Large intestine (tissue), 3 donors: ENCODE results near the gene FAM83E. TPM values are rescaled to one million over a fixed set of nuclear protein-coding genes. Genes with fewer than 3 reads are reported as not detected.

Experiments used
- DNase-seq, 2 donors: peaks; one replicate each; pipeline versions ENCODE4 v3.0.0 to v3.0.0-alpha.2; 2013
- H3K27ac ChIP-seq: one replicate; pipeline ENCODE4 v1.5.1; 2013; ENCODE audit warnings: low read length
- H3K27me3 ChIP-seq: 2 replicates; pipeline ENCODE4 v1.6.1; 2013; ENCODE audit warnings: low read length; ENCODE audit not compliant: control insufficient read depth, insufficient read depth
- H3K36me3 ChIP-seq: 2 replicates; pipeline ENCODE4 v1.6.1; 2013; ENCODE audit warnings: low read length; ENCODE audit not compliant: control insufficient read depth, insufficient read depth
- H3K4me1 ChIP-seq: one replicate; pipeline ENCODE4 v1.6.1; 2013; ENCODE audit warnings: low read length; ENCODE audit not compliant: control insufficient read depth, insufficient read depth
- H3K4me3 ChIP-seq: one replicate; pipeline ENCODE4 v1.5.1; 2013; ENCODE audit warnings: low read length
- H3K9me3 ChIP-seq: one replicate; pipeline ENCODE4 v1.6.1; 2013; ENCODE audit warnings: mild to moderate bottlenecking, low read depth, low read length, moderate library complexity; ENCODE audit not compliant: control insufficient read depth
- WGBS: methylation state at CpG from one replicate; pipeline ENCODE4 v1.1.5; 2013; ENCODE audit warnings: low lambda C conversion rate; ENCODE audit not compliant: insufficient coverage; 5-methylcytosine and 5-hydroxymethylcytosine counted together
- polyA plus RNA-seq: library from polyadenylated mRNA; unstranded; fragments of 120-200 nt; gene quantifications from one replicate; pipeline ENCODE4 v1.2.1, GENCODE V29; 2013

The FAM83E gene
- polyA plus RNA-seq, 1 donor = 77.5 TPM

- DNase-seq = peak; percentile 100
- peak within 1 kb of the TSS; percentile 95 for H3K4me3 ChIP-seq
- peaks cover 28% of the 10 kb centered on the region for H3K36me3 ChIP-seq
- peaks cover 43% of the 10 kb centered on the region for H3K4me1 ChIP-seq
- no peaks in the 10 kb centered on the region for H3K9me3 ChIP-seq
- WGBS = no CpG with 5 or more reads among the region's 69 CpGs
- peak within 1 kb of the TSS; percentile 96 for H3K27ac ChIP-seq
- H3K27me3 ChIP-seq = no peaks in the 10 kb centered on the region
Observed at GRCh38 chr19:48618916-48619691, 4.2 kb upstream of the FAM83E start, which contains the start of the genes RPL18 and SPHK2. Gene RPL18, minus strand, starts transcription at chr19:48619178. Its CDS starts 35 bp downstream, at chr19:48619143. Gene SPHK2, plus strand, starts transcription at chr19:48619506. Its CDS starts 1,009 bp downstream, at chr19:48620515.

- peaks cover 46% of the 10 kb centered on the region for H3K4me1 ChIP-seq
- WGBS = no CpG with 5 or more reads among the region's 18 CpGs
- no peak for DNase-seq
Observed at GRCh38 chr19:48618278-48618915, 3.5 kb upstream of the FAM83E start.

GRCh38 chr19:48617146-48617937, 2.5 kb upstream of the FAM83E start:
- Histone ChIP-seq H3K4me3 (peak overlapping the region; percentile 95), H3K9me3 (peaks cover 4% of the 10 kb centered on the region), H3K27me3 (no peaks in the 10 kb centered on the region), H3K4me1 (peaks cover 52% of the 10 kb centered on the region), H3K27ac (peak overlapping the region; percentile 96), H3K36me3 (peaks cover 32% of the 10 kb centered on the region)
- WGBS = no CpG with 5 or more reads among the region's 18 CpGs
- DNase-seq = peak in 1 of 2 donors; percentile 4

More at GRCh38 chr19:48618278-48618915, 3.5 kb upstream of the FAM83E start:
- H3K27ac ChIP-seq = peak overlapping the region; percentile 96
- H3K27me3 ChIP-seq = no peaks in the 10 kb centered on the region
- peaks cover 28% of the 10 kb centered on the region for H3K36me3 ChIP-seq
- H3K9me3 ChIP-seq = no peaks in the 10 kb centered on the region
- peak overlapping the region; percentile 95 for H3K4me3 ChIP-seq

GRCh38 chr19:48616491-48617056, 1.7 kb upstream of the FAM83E start:
- Histone ChIP-seq H3K27me3 (no peaks in the 10 kb centered on the region), H3K4me1 (peaks cover 55% of the 10 kb centered on the region), H3K9me3 (peaks cover 4% of the 10 kb centered on the region), H3K27ac (peak overlapping the region; percentile 96), H3K36me3 (peaks cover 37% of the 10 kb centered on the region), H3K4me3 (peak overlapping the region; percentile 95)
- no peak for DNase-seq
- no CpG with 5 or more reads among the region's 12 CpGs for WGBS

GRCh38 chr19:48616041-48616436, 1.2 kb upstream of the FAM83E start:
- Histone ChIP-seq H3K9me3 (peaks cover 4% of the 10 kb centered on the region), H3K4me1 (peaks cover 55% of the 10 kb centered on the region), H3K36me3 (peaks cover 37% of the 10 kb centered on the region), H3K4me3 (peak overlapping the region; percentile 1), H3K27me3 (no peaks in the 10 kb centered on the region), H3K27ac (peak overlapping the region; percentile 96)
- no peak for DNase-seq
- WGBS = no CpG with 5 or more reads among the region's 16 CpGs

- Histone ChIP-seq H3K36me3 (peaks cover 40% of the 10 kb centered on the region), H3K27me3 (no peaks in the 10 kb centered on the region), H3K9me3 (peaks cover 4% of the 10 kb centered on the region), H3K4me3 (peak overlapping the region; percentile 1), H3K4me1 (peaks cover 55% of the 10 kb centered on the region), H3K27ac (peak overlapping the region; percentile 96)
- no CpG with 5 or more reads among the region's 19 CpGs for WGBS
- DNase-seq = no peak
Observed at GRCh38 chr19:48615231-48616040, 560 bp upstream of the FAM83E start.

GRCh38 chr19:48613852-48614435, 932 bp downstream of the FAM83E start:
- peak overlapping the region; percentile 65 for H3K4me3 ChIP-seq

GRCh38 chr19:48613024-48613851, 1.6 kb downstream of the FAM83E start:
- no peaks in the 10 kb centered on the region for H3K27me3 ChIP-seq
- WGBS = no CpG with 5 or more reads among the region's 39 CpGs
- H3K4me3 ChIP-seq = peak overlapping the region; percentile 65
- DNase-seq = no peak
- H3K27ac ChIP-seq = peak overlapping the region; percentile 96
- peaks cover 51% of the 10 kb centered on the region for H3K4me1 ChIP-seq
- H3K36me3 ChIP-seq = peaks cover 45% of the 10 kb centered on the region
- H3K9me3 ChIP-seq = peaks cover 4% of the 10 kb centered on the region

More at GRCh38 chr19:48613852-48614435, 932 bp downstream of the FAM83E start:
- H3K27ac ChIP-seq = peak overlapping the region; percentile 96
- peaks cover 4% of the 10 kb centered on the region for H3K9me3 ChIP-seq
- no CpG with 5 or more reads among the region's 13 CpGs for WGBS
- H3K36me3 ChIP-seq = peaks cover 45% of the 10 kb centered on the region
- H3K4me1 ChIP-seq = peaks cover 51% of the 10 kb centered on the region
- H3K27me3 ChIP-seq = no peaks in the 10 kb centered on the region
- DNase-seq = no peak
